NCI-H526 (cell line): ENCODE data around the gene KIAA0753.

Source experiments
- DNase-seq, 2 experiments: peaks; one replicate each; lab custom pipeline; 2025; lab: John Stamatoyannopoulos, UW

KIAA0753 gene

GRCh38 chr17:6569370-6570285 is 70.9 kb downstream of the KIAA0753 start:
- no peak for DNase-seq

GRCh38 chr17:6568184-6568758 is 72.2 kb downstream of the KIAA0753 start:
- peak in 1 of 2 experiments; percentile 20 for DNase-seq

- peak in 1 of 2 experiments; percentile 35 for DNase-seq
These were observed 72.9 kb downstream of the KIAA0753 start for GRCh38 chr17:6567528-6568183.

GRCh38 chr17:6561446-6561845 is 79.1 kb downstream of the KIAA0753 start:
- no peak for DNase-seq

GRCh38 chr17:6560496-6560895 is 80.0 kb downstream of the KIAA0753 start:
- DNase-seq, result no peak

DNA sequence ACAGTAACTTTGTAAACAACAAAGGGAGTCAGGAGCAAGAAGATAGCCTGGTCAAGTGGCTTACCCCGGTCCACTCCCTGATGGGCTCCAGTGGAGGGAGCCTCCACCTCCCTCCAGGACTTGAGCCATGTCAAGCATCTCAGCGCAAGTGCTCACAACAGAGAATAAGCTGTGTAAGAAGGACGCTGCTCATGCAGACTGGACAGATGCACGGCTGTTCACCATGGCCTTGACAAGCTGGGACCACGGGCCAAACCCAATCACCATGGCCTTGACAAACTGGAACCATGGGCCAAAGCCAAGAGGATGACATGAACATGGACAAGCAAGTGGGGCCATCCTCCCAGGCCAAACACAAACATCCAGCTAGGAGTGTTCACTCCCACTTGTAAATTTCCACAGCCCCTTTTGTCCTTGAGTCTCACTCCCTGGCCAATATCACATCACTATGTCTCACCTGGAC is 80.7 kb downstream of the KIAA0753 start:
- DNase-seq, result no peak

DNA sequence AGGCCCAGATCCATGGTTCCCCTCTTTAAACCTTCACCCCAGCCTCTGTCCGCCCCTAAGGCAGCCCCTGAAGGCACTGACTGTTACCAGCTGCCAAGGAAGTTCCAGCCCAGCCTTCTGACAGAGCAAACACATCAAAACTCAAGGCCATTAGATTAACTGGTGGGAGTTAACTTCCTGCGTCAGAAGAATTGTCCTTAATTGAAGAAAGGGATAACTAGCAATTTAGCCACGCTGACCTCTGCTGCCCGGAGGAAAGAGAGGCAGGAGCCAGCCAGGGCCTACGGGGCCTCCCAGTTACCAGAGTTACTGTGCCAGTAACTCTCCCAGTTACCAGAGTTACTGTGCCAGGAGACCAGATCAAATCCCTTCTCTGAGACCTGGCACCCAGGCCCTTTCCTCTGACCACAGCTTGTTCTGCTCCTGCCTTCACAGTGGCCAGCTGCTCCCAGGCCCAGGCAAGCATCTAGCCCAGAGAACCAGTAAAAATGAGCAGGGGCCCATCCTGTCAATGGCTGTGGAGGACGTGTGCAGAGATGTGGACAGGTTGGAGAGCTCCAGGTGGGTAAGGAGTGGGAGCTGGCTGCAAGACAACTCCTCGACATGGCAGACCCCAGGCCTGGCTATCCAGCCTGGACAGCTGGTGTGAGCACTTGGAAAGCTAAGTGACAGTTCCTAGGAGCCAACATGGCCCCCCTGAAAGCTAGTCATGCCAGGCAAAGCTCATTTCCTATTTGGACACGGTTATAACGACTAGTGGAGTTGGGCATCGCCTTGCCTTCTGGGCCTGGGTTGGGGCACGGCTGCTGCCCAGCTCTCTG is 81.4 kb downstream of the KIAA0753 start:
- DNase-seq, result no peak

DNA sequence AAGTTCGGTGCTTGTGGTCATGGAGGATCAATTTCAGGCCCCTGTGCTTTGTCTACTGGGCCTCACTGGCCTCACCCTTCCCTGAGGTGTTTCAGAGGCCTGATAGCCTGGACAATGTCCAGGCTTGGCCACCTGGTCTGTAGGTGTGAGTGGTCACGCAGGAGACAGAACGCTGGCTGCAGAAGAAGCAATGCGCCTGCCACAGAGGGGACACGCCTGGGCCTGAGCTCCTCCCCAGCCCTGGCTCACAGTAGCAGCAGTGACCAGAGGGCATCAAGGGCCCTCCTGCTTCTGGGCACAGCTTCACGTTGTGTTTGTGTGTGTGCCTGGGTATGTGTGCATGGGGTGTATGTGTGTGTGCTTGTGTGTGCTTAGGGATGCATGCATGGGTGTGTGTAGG is 82.2 kb downstream of the KIAA0753 start:
- no peak for DNase-seq

GRCh38 chr17:6557040-6557438 is 83.5 kb downstream of the KIAA0753 start:
- DNase-seq, result no peak

GRCh38 chr17:6556121-6557039 is 84.1 kb downstream of the KIAA0753 start, which contains the start of gene PITPNM3:
PITPNM3 (minus strand) TSS chr17:6556555; CDS start chr17:6556406, 149 bp downstream.
- DNase-seq, result peak in 1 of 2 experiments; percentile 43

GRCh38 chr17:6555331-6556120 is 85.0 kb downstream of the KIAA0753 start:
- peak in 1 of 2 experiments; percentile 30 for DNase-seq

- DNase-seq, result peak in 1 of 2 experiments; percentile 30
These were observed 85.6 kb downstream of the KIAA0753 start for GRCh38 chr17:6554871-6555330.

DNA sequence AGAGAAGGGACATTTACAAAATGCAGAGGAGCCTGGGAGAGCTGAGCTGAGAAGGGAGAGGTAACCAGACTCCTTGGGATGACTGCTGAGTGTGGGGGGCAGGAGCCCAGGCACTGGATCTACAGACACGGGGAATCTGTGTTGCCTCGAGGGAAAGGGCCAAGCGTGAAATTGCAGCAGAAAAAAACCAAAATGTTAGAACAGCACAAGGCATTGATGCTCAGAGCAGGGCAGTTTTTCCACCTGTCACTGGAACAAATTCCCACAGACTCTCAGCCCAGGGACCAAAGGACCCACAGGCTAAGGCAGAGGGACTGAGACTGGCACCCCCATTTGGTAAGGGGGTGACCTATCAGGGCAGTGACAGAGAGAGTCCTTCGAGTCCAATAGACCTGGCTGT is 86.2 kb downstream of the KIAA0753 start:
- no peak for DNase-seq

GRCh38 chr17:6551869-6552531 is 88.5 kb downstream of the KIAA0753 start:
- peak in 1 of 2 experiments; percentile 17 for DNase-seq

GRCh38 chr17:6551356-6551755 is 89.2 kb downstream of the KIAA0753 start:
- no peak for DNase-seq

GRCh38 chr17:6549384-6550036 is 91.0 kb downstream of the KIAA0753 start:
- no peak for DNase-seq

- DNase-seq, result no peak
These were observed 91.8 kb downstream of the KIAA0753 start for GRCh38 chr17:6548578-6549330.

DNA sequence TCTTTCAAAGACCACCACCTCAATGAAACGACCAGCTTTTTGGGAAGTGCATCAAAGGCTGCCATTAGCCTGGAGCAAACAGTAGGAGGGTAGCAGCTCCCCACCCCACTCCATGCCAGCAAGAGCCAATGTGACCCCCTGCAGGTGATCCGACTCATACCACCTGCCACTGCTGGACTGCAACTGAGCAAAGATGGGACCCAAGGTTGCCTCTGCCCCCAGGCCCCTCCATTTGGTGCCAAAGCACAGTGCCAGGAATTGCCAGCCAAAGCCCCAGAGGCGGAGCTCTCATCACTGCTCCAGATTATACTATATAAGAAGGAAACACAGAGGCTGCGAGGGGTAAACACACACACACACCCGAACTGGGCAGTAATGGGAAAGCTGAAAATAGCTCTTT is 92.5 kb downstream of the KIAA0753 start:
- no peak for DNase-seq
